HG02678 (cell line): ENCODE data around the gene BTN2A1.
A peak's percentile ranks its signal among the peaks of the same experiment; 100 is the strongest.
"Not testable (repeated sequence)": the region's sequence is repeated elsewhere in the genome, so short reads cannot be mapped to it uniquely, and the experiment has no call there.

ENCODE experiments used
- ATAC-seq: cut with Tn5 transposase; IDR thresholded peaks from one replicate; pipeline ENCODE4 v1.9.1; 2021; ENCODE audit warnings: mild to moderate bottlenecking, moderate library complexity; ENCODE audit not compliant: unreplicated experiment

Gene BTN2A1

GRCh38 chr6:26432627-26433201 lies 25.0 kb upstream of the BTN2A1 start:
- ATAC-seq, result no peak

GRCh38 chr6:26433680-26434079 lies 24.1 kb upstream of the BTN2A1 start:
- ATAC-seq, result not testable (repeated sequence)

DNA sequence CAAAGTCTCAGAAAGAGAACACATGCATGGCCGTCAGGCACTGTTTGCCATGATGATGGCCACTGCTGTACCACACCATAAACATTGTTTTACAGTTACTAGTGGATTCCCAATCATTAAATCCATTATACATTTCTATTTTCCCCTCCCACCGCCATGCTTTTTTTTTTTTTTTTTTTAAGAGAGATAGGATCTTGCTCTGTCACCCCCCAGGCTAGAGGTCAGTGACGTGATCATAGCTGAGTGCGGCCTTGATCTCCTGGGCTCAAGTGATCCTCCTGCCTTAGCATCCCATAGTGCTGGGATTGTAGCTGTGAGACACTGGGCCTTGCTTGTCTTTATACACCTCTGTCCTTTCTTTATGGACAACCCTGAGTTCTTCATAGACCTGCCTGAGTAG lies 21.7 kb upstream of the BTN2A1 start:
- no peak for ATAC-seq

GRCh38 chr6:26437550-26437949 lies 20.2 kb upstream of the BTN2A1 start:
- no peak for ATAC-seq

- no peak for ATAC-seq
Measured at GRCh38 chr6:26438000-26438399, 19.8 kb upstream of the BTN2A1 start.

GRCh38 chr6:26439151-26440125 lies 18.3 kb upstream of the BTN2A1 start:
- ATAC-seq, result no peak

GRCh38 chr6:26440977-26441358 lies 16.8 kb upstream of the BTN2A1 start:
- no peak for ATAC-seq

- no peak for ATAC-seq
Measured at GRCh38 chr6:26441977-26442376, 15.8 kb upstream of the BTN2A1 start.

- peak; percentile 80 for ATAC-seq
Measured at GRCh38 chr6:26445934-26446667, 11.7 kb upstream of the BTN2A1 start.

DNA sequence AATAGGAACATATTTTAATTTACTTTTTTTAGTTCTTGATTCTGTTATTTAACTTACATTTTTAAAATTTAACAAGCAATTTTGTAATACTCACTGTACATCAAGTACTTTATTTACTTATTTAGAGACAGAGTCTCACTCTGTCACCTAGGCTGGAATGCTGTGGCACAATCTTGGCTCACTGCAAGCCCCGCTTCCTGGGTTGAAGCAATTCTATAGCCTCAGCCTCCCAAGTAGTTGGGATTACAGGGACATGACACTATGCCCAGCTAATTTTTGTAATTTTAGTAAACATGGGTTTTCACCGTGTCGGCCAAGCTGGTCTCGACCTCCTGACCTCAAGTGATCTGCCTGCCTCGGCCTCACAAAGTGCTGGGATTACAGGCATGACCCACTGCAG lies 10.5 kb upstream of the BTN2A1 start:
- no peak for ATAC-seq

GRCh38 chr6:26450240-26450639 lies 7.5 kb upstream of the BTN2A1 start:
- ATAC-seq, result no peak

GRCh38 chr6:26452631-26453235 lies 5.0 kb upstream of the BTN2A1 start:
- no peak for ATAC-seq

DNA sequence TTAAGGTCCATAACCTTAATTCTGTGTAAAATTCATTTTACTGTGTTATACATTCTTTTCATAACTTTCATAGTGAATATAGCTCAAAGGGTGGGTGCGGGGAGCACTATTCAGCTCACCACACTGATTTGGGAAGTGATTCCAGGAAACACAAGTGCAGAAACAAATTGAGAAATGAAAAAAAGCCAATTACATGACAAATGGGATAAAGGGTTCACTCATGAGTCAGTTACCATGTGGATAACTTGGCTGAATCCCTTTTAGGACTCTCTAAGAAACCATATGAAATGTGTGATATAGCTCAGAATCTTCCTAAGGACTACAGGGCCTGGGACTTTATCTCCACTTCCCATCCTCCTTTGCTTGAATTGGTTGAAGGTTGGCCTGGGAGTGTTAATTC lies 3.1 kb upstream of the BTN2A1 start:
- ATAC-seq, result no peak

DNA sequence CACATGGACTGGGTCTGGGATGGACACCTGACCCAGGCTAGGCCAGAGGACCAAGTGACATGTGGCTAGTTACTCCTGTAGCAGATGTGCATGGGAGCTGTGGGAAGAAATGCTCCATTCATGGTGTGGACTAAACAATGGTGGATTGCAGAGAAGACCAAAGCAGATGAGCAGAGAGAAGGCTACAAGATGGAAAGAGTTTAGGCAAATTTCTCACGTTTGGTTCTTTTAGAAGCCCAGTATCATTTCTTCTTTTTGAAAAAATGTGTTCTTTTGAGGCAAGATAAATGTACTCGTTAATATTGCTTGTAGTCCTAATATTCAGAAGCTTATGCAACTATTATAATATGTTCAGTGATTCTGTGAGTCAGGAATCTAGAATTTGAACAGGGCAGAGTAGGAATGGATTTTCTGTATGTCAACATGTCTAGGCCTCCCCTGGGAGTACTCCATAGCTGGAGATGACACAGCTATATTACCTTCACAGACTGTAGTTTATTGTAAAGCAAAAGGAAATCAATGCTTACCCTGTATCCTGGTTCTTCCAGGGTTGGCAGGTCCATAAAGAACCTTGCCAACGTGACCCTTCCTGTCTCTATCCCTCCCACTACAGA lies 2.3 kb upstream of the BTN2A1 start:
- no peak for ATAC-seq

DNA sequence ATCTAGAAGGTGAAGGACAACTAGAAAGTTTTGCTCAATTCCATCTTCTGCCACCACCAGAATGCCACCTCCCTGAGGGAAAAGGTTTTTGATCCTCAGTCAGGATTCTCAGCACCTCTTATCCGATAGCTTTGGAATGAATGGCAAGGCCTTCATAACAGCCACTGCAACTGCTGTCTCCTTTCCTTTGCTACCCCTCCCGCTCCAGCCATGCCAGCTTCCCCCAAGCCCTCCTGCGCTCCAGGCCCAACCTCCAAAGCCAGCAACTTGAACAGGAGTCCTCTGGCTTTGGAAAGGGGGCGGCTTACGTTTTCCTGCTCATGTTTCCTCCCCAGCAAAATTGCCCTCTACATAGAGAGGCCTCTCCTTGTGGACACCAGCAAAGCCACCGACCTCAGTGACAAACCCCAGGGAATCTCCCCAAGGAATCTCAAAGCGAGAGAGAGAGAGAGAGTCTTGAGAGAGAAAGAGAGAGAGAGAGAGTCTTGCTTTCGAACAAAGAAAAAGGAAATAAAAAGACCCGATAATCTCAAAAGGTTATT lies 420 bp upstream of the BTN2A1 start:
- peak; percentile 29 for ATAC-seq

DNA sequence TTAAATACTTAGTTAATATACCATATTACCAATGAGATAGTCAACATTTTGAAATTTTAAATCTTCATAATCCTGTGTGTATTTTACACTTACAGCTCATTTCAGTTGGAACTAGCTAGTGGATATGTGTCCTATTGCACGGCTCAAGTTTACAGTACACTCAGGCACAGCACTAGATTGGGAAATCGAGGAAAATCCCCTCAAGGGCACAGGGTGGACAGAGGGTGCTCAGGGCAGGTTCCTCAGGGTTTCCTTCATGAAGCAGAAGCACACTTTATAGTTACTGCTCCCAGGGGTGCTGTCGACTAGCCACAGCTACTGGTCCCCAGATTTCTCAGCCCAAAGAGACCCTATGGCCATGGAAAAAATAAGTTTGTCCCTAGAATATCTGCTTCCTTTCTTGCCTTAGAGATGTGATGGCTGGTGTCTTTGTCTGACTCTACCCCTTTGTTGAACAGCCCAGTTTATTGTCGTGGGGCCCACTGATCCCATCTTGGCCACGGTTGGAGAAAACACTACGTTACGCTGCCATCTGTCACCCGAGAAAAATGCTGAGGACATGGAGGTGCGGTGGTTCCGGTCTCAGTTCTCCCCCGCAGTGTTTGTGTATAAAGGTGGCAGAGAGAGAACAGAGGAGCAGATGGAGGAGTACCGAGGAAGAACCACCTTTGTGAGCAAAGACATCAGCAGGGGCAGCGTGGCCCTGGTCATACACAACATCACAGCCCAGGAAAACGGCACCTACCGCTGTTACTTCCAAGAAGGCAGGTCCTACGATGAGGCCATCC lies 1.5 kb downstream of the BTN2A1 start:
- no peak for ATAC-seq

- not testable (repeated sequence) for ATAC-seq
Measured at GRCh38 chr6:26461353-26461752, 3.6 kb downstream of the BTN2A1 start.

DNA sequence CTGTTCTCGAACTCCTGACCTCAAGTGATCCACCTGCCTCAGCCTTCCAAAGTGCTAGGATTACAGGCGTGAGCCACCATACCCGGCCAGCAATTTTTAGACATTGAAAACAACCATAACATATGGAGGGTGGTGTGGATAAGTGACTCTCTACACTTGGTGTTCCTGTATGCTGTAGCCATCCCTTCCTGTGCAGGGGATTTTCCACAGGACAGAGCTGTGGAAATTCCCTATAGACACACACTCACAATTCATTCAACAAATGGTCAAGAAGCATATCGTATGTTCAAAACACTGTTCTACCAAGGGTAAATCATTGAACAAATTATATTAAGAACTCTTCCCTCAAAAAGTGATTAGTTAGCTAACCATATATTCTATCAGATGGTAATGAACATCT lies 6.3 kb downstream of the BTN2A1 start:
- no peak for ATAC-seq

DNA sequence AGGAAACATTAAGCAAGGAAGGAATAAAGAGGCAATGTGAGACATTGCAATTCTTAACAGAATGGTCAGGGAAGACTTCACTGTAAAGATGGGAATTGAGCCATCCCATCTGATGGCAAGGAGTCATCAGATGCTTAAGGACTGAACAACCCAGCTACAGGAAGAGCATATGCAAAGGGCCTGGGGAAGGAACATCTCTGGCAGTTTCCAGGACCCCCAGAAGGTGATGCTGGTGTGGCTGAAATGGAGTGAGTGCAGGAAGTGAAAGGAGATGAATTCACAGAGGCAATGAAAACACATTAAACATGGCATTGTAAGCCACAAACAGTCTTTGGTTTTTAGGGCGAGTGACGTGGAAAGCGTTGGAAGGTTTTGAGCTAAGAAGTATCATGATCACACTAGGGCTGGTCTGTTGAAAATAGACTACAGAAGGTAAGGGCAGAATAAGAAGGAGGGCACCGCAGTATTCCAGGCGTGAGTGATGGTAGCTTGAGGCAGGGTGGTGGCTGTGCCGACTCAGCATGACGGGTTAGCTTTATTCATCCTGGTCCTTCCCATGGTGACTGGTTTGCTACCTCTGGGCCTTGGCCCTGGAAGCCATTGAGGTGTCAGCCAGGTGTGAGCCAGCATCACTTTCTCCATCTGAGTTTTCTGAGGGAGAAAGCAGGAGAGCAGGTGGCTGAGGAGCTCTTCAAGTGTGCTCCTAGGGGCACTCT lies 6.8 kb downstream of the BTN2A1 start:
- no peak for ATAC-seq
